H1 (cell line): ENCODE results near the gene TRPV4. TPM values are rescaled to one million over a fixed set of nuclear protein-coding genes. Genes with fewer than 3 reads are reported as not detected.

Source experiments
- CTCF ChIA-PET: fragments of 300-600 bp; sonication (Branson Sonifier 250); formaldehyde crosslinking; loops from one replicate; lab custom pipeline; 2021; ENCODE audit not compliant: partially characterized antibody; lab: Charles Lee
- POLR2A ChIA-PET: fragments of 300-600 bp; sonication (Branson Sonifier 250); formaldehyde crosslinking; loops from one replicate; lab custom pipeline; 2021; ENCODE audit warnings: inconsistent platforms; ENCODE audit not compliant: partially characterized antibody; lab: Charles Lee
- DNase-seq, 2 experiments: peaks; one replicate each; pipeline versions ENCODE4 v3.0.0 to v3.0.0-alpha.2; 2010 to 2022; ENCODE audit warnings: low spot score in 2 of 2, low read depth in 1 of 2, mixed read lengths in 1 of 2
- FAIRE-seq: peaks from 2 replicates; lab custom pipeline; 2011; peaks lifted over from hg19 to GRCh38; lab: Jason Lieb, UNC
- H2AFZ ChIP-seq: 2 replicates; pipeline ENCODE4 v1.8.1; 2012; ENCODE audit warnings: low read length, inconsistent platforms
- H2AK5ac ChIP-seq: 2 replicates; pipeline ENCODE4 v1.6.1; 2013; ENCODE audit warnings: low read depth, low read length
- H2BK120ac ChIP-seq: replicated peaks from 2 replicates; pipeline ENCODE3; 2013; ENCODE audit warnings: low read depth, low read length, inconsistent platforms
- H2BK12ac ChIP-seq: 2 replicates; pipeline ENCODE4 v1.6.1; 2013; ENCODE audit warnings: low read depth, low read length
- H2BK15ac ChIP-seq: 2 replicates; pipeline ENCODE4 v1.6.1; 2013; ENCODE audit warnings: low read length
- H2BK20ac ChIP-seq: 2 replicates; pipeline ENCODE4 v1.6.1; 2013; ENCODE audit warnings: low read length
- H2BK5ac ChIP-seq: 2 replicates; pipeline ENCODE4 v1.6.1; 2013; ENCODE audit warnings: low read depth, low read length
- H3K14ac ChIP-seq: 2 replicates; pipeline ENCODE4 v1.6.1; 2013; ENCODE audit warnings: inconsistent platforms; ENCODE audit not compliant: insufficient read length
- H3K18ac ChIP-seq: 2 replicates; pipeline ENCODE4 v1.6.1; 2013; ENCODE audit warnings: low read length; ENCODE audit errors: extremely low read depth
- H3K23ac ChIP-seq: 2 replicates; pipeline ENCODE4 v1.6.1; 2013; ENCODE audit warnings: inconsistent platforms; ENCODE audit not compliant: insufficient read length
- H3K23me2 ChIP-seq: 2 replicates; pipeline ENCODE4 v1.6.1; 2013; ENCODE audit warnings: low read depth, low read length
- H3K27ac ChIP-seq: 2 replicates; pipeline ENCODE4 v1.6.1; 2011; ENCODE audit warnings: low read depth, low read length, inconsistent platforms
- H3K27me3 ChIP-seq, 4 experiments: replicated peaks in 1 of 4; 1 replicate in 1 of 4; 2 replicates in 3 of 4; pipeline versions ENCODE4 v1.6.1 to v1.8.1; 2011 to 2013; ENCODE audit warnings: low read length in 3 of 4, mild to moderate bottlenecking in 3 of 4, inconsistent platforms in 2 of 4, mixed read lengths in 2 of 4, moderate library complexity in 1 of 4; ENCODE audit not compliant: control insufficient read depth in 3 of 4, insufficient read depth in 3 of 4; ENCODE audit errors: extremely low read depth in 1 of 4
- H3K36me3 ChIP-seq, 4 experiments: 2 replicates each; pipeline versions ENCODE4 v1.6.1 to v1.8.1; 2011 to 2013; ENCODE audit warnings: mild to moderate bottlenecking in 4 of 4, low read length in 3 of 4, moderate library complexity in 2 of 4, control low read depth in 1 of 4, inconsistent platforms in 1 of 4; ENCODE audit not compliant: insufficient read depth in 4 of 4, control insufficient read depth in 2 of 4
- H3K4ac ChIP-seq: replicated peaks from 2 replicates; pipeline ENCODE3; 2013; ENCODE audit warnings: low read length, low read depth, mixed read lengths, inconsistent platforms; ENCODE audit not compliant: insufficient read length
- H3K4me1 ChIP-seq, 4 experiments: replicated peaks in 1 of 4; 1 replicate in 1 of 4; 2 replicates in 3 of 4; pipeline versions ENCODE4 v1.6.1 to v1.8.1; 2011 to 2013; ENCODE audit warnings: low read length in 3 of 4, inconsistent platforms in 2 of 4, mixed read lengths in 1 of 4; ENCODE audit not compliant: insufficient read depth in 4 of 4, control insufficient read depth in 3 of 4
- H3K4me2 ChIP-seq, 2 experiments: 2 replicates each; pipeline versions ENCODE4 v1.6.1 to v1.8.1; 2011 to 2013; ENCODE audit warnings: low read depth in 2 of 2, low read length in 2 of 2, control low read depth in 1 of 2, inconsistent platforms in 1 of 2, mild to moderate bottlenecking in 1 of 2; ENCODE audit not compliant: insufficient read depth in 1 of 2
- H3K4me3 ChIP-seq, 4 experiments: fragments of 200-600, 300-600 bp in 1 of 4; sonication (generic), shearing (Covaris generic), sonication (Bioruptor Twin) in 1 of 4; 2 replicates each; pipeline versions ENCODE4 v1.5.1 to v1.8.1; 2011 to 2016; ENCODE audit warnings: low read length in 4 of 4, low read depth in 3 of 4, control low read depth in 2 of 4, inconsistent platforms in 2 of 4, mild to moderate bottlenecking in 2 of 4, mixed read lengths in 1 of 4, moderate library complexity in 1 of 4; ENCODE audit not compliant: insufficient read depth in 2 of 4; ENCODE audit errors: extremely low read depth in 1 of 4
- H3K56ac ChIP-seq: replicated peaks from 2 replicates; pipeline ENCODE3; 2013; ENCODE audit warnings: low read depth, mild to moderate bottlenecking, mixed read lengths, low read length, inconsistent platforms; ENCODE audit not compliant: insufficient read length
- H3K79me1 ChIP-seq: 2 replicates; pipeline ENCODE4 v1.6.1; 2013; ENCODE audit warnings: low read depth, low read length, control low read depth
- H3K79me2 ChIP-seq, 2 experiments: 2 replicates each; pipeline versions ENCODE4 v1.6.1 to v1.8.1; 2012 to 2013; ENCODE audit warnings: low read length in 2 of 2, mild to moderate bottlenecking in 2 of 2, inconsistent platforms in 1 of 2; ENCODE audit not compliant: insufficient read depth in 2 of 2, control insufficient read depth in 1 of 2
- H3K9ac ChIP-seq, 4 experiments: replicated peaks in 1 of 4; 1 replicate in 1 of 4; 2 replicates in 3 of 4; pipeline versions ENCODE4 v1.6.1 to v1.8.1; 2011 to 2013; ENCODE audit warnings: low read depth in 3 of 4, low read length in 3 of 4, control low read depth in 2 of 4, mild to moderate bottlenecking in 2 of 4, moderate library complexity in 2 of 4, inconsistent platforms in 1 of 4; ENCODE audit errors: extremely low read depth in 1 of 4
- H3K9me3 ChIP-seq, 2 experiments: 2 replicates each; pipeline versions ENCODE4 v1.6.1 to v1.8.1; 2012 to 2013; ENCODE audit warnings: mild to moderate bottlenecking in 2 of 2, moderate library complexity in 2 of 2, control low read depth in 1 of 2, inconsistent platforms in 1 of 2, low read depth in 1 of 2, low read length in 1 of 2, mixed read lengths in 1 of 2; ENCODE audit not compliant: insufficient read depth in 2 of 2
- H4K20me1 ChIP-seq, 2 experiments: replicated peaks in 1 of 2; 2 replicates each; pipeline versions ENCODE3 to v1.8.1; 2011 to 2013; ENCODE audit warnings: inconsistent platforms in 2 of 2, low read length in 2 of 2, mild to moderate bottlenecking in 1 of 2; ENCODE audit not compliant: insufficient read depth in 2 of 2, control insufficient read depth in 1 of 2
- H4K5ac ChIP-seq: 2 replicates; pipeline ENCODE4 v1.6.1; 2013; ENCODE audit warnings: low read length, low read depth, mixed read lengths, inconsistent platforms; ENCODE audit not compliant: insufficient read length
- H4K8ac ChIP-seq: 2 replicates; pipeline ENCODE4 v1.8.0; 2013; ENCODE audit warnings: mild to moderate bottlenecking, moderate library complexity, low read length, inconsistent platforms; ENCODE audit not compliant: insufficient read depth; ENCODE audit errors: extremely low read depth
- H4K91ac ChIP-seq: replicated peaks from 2 replicates; pipeline ENCODE3; 2013; ENCODE audit warnings: low read length, mixed read lengths, inconsistent platforms; ENCODE audit not compliant: insufficient read length
- CTBP2 ChIP-seq: IDR thresholded peaks from 2 replicates; pipeline ENCODE4 v1.7.0; 2011; ENCODE audit warnings: borderline replicate concordance, mild to moderate bottlenecking, moderate library complexity, mixed read lengths, low read length; ENCODE audit not compliant: insufficient read depth, insufficient read length
- POLR2A ChIP-seq, 2 experiments: IDR thresholded peaks; 1 replicate in 1 of 2; 2 replicates in 1 of 2; pipeline ENCODE4 v1.6.1; 2011; ENCODE audit warnings: low read depth in 2 of 2, low read length in 2 of 2, mild to moderate bottlenecking in 2 of 2; ENCODE audit errors: control extremely low read depth in 1 of 2
- SIN3A ChIP-seq, 2 experiments: IDR thresholded peaks in 1 of 2; conservative IDR thresholded peaks in 1 of 2; 2 replicates each; pipeline ENCODE4 v1.6.1; 2011 to 2012; ENCODE audit warnings: low read length in 2 of 2, improper control_type of control experiment in 1 of 2, low read depth in 1 of 2, mild to moderate bottlenecking in 1 of 2
- SIX5 ChIP-seq: IDR thresholded peaks from 2 replicates; pipeline ENCODE4 v1.6.1; 2011; ENCODE audit warnings: mild to moderate bottlenecking, low read depth, low read length
- WGBS, 2 experiments: shearing (Covaris generic) in 1 of 2; methylation state at CpG; one replicate each; pipeline versions ENCODE4 v1.1.6 to v1.1.7; 2013 to 2015; ENCODE audit warnings: low lambda C conversion rate in 2 of 2, mixed read lengths in 2 of 2, inconsistent platforms in 1 of 2, low coverage in 1 of 2, missing lambda C conversion rate in 1 of 2; ENCODE audit not compliant: insufficient replicate concordance in 2 of 2, insufficient coverage in 1 of 2, insufficient read length in 1 of 2; ENCODE audit errors: extremely low coverage in 1 of 2, missing lambda C conversion rate in 1 of 2; 5-methylcytosine and 5-hydroxymethylcytosine counted together
- polyA plus RNA-seq, 7 experiments: library from polyadenylated mRNA; depleted of rRNA in 3 of 7; stranded (reverse) in 5 of 7; unstranded in 2 of 7; fragments of >200 nt in 5 of 7; fragments of 200-250 nt in 2 of 7; gene quantifications; 1 replicate in 5 of 7; 2 replicates in 1 of 7; 4 replicates in 1 of 7; pipeline versions ENCODE4 v1.2.1 to v1.2.3, GENCODE V29; 2011 to 2013; ENCODE audit warnings: missing spikeins in 2 of 7, mixed read lengths in 2 of 7
- total RNA-seq: library from RNA; stranded (reverse); fragmentation: NEBNext Ultra II Directional; extraction: Animal tissue kit (Norgen Biotek cat#: 25700); gene quantifications from 2 replicates; pipeline ENCODE4 v1.2.1, GENCODE V29; 2021

TRPV4 gene
- total and polyA plus RNA-seq, 2 of the 8 experiments (the other 6 are each of a cell fraction or from before 2014, with no cell fraction given) = 2.1 to 6.2 TPM

GRCh38 chr12:109767456-109767855, 65.7 kb downstream of the TRPV4 start:
- H4K91ac ChIP-seq = no peak overlapping the region
- no peaks in the 10 kb centered on the region for H3K36me3 ChIP-seq
- no peak overlapping the region for H3K4ac ChIP-seq
- DNase-seq = peak in 1 of 2 experiments; percentile 30
- H2AFZ ChIP-seq = no peak overlapping the region
- H2BK12ac ChIP-seq = no peak overlapping the region
- no peak overlapping the region for H3K23ac ChIP-seq
- H3K9ac ChIP-seq = no peak overlapping the region
- no peaks in the 10 kb centered on the region for H3K79me2 ChIP-seq
- no peak overlapping the region for H2BK15ac ChIP-seq
- no peaks in the 10 kb centered on the region for H4K20me1 ChIP-seq
- H3K14ac ChIP-seq = no peak overlapping the region
- ChIA-PET CTCF (interaction anchor here (0.6 to 1.4 kb wide), 8 partner anchors 9 to 185 kb away, joined by 3 to 7 read pairs (median 4); no protein-coding TSS in a partner anchor), POLR2A (interaction anchor here (1.0 kb wide), 1 partner anchor 19 kb away, joined by 3 read pairs; no protein-coding TSS in a partner anchor)
- no peak overlapping the region for H4K8ac ChIP-seq
- H4K5ac ChIP-seq = no peak overlapping the region
- no peaks in the 10 kb centered on the region for H3K27me3 ChIP-seq
- no peak overlapping the region for H3K4me2 ChIP-seq
- H3K9me3 ChIP-seq = no peaks in the 10 kb centered on the region
- no peaks in the 10 kb centered on the region for H3K23me2 ChIP-seq
- 100% methylated on average over 4 of the region's 4 CpGs; no CpG with 5 or more reads in 1 of the 2 experiments for WGBS, 2 experiments
- H3K4me1 ChIP-seq = peaks cover 0 to 11% (median 2%) of the 10 kb centered on the region in 4 experiments; a peak in 4 of 7 replicates
- H3K4me3 ChIP-seq = no peak overlapping the region
- H2AK5ac ChIP-seq = no peak overlapping the region
- H2BK5ac ChIP-seq = no peak overlapping the region
- no peak overlapping the region for H2BK20ac ChIP-seq
- no peak for FAIRE-seq
- no peak overlapping the region for H3K18ac ChIP-seq
- no peak overlapping the region for H2BK120ac ChIP-seq
- no peak overlapping the region for H3K56ac ChIP-seq
- H3K79me1 ChIP-seq = no peaks in the 10 kb centered on the region
- no peak overlapping the region for H3K27ac ChIP-seq
- TF ChIP-seq CTBP2 = no peak
- no peak for TF ChIP-seq SIN3A (conservative IDR thresholded peaks at IDR 0.05 in 1 of 2, IDR thresholded peaks at IDR 0.05 in 1 of 2; ENCODE audit: low read depth in 1 of 2, low read length in 2 of 2)
- no peak for TF ChIP-seq POLR2A (IDR thresholded peaks at IDR 0.05; ENCODE audit: control extremely low read depth in 1 of 2, low read depth in 2 of 2, low read length in 2 of 2)
- TF ChIP-seq SIX5 = no peak
